ENCODE results near the gene TBC1D12.

TBC1D12 gene

GRCh38 chr10:94407668-94408067 is 5.3 kb downstream of the TBC1D12 start:
- no peak for DNase-seq (ENCODE audit: low spot score)

GRCh38 chr10:94409021-94409657 is 6.8 kb downstream of the TBC1D12 start:
- no peak for DNase-seq (ENCODE audit: low spot score)

- DNase-seq (ENCODE audit: low spot score), result no peak
These were observed 9.0 kb downstream of the TBC1D12 start for GRCh38 chr10:94411304-94411703.

GRCh38 chr10:94412449-94412848 is 10.1 kb downstream of the TBC1D12 start:
- DNase-seq (ENCODE audit: low spot score), result no peak

GRCh38 chr10:94413361-94413760 is 11.0 kb downstream of the TBC1D12 start:
- no peak for DNase-seq (ENCODE audit: low spot score)

GRCh38 chr10:94416896-94417295 is 14.6 kb downstream of the TBC1D12 start:
- no peak for DNase-seq (ENCODE audit: low spot score)

- DNase-seq (ENCODE audit: low spot score), result no peak
These were observed 15.0 kb downstream of the TBC1D12 start for GRCh38 chr10:94417321-94417720.

GRCh38 chr10:94420516-94420915 is 18.2 kb downstream of the TBC1D12 start:
- DNase-seq (ENCODE audit: low spot score), result no peak

GRCh38 chr10:94420998-94421528 is 18.7 kb downstream of the TBC1D12 start:
- no peak for DNase-seq (ENCODE audit: low spot score)

GRCh38 chr10:94423627-94424026 is 21.3 kb downstream of the TBC1D12 start:
- DNase-seq (ENCODE audit: low spot score), result no peak

GRCh38 chr10:94424714-94425337 is 22.5 kb downstream of the TBC1D12 start:
- DNase-seq (ENCODE audit: low spot score), result no peak

GRCh38 chr10:94425942-94426341 is 23.6 kb downstream of the TBC1D12 start:
- no peak for DNase-seq (ENCODE audit: low spot score)

GRCh38 chr10:94427166-94427565 is 24.8 kb downstream of the TBC1D12 start:
- no peak for DNase-seq (ENCODE audit: low spot score)

GRCh38 chr10:94428766-94429707 is 26.7 kb downstream of the TBC1D12 start:
- no peak for DNase-seq (ENCODE audit: low spot score)

- DNase-seq (ENCODE audit: low spot score), result no peak
These were observed 28.4 kb downstream of the TBC1D12 start for GRCh38 chr10:94430701-94431100.

GRCh38 chr10:94432443-94432842 is 30.1 kb downstream of the TBC1D12 start:
- no peak for DNase-seq (ENCODE audit: low spot score)

- DNase-seq (ENCODE audit: low spot score), result no peak
These were observed 37.0 kb downstream of the TBC1D12 start for GRCh38 chr10:94439275-94439861.

GRCh38 chr10:94440096-94440495 is 37.8 kb downstream of the TBC1D12 start:
- DNase-seq (ENCODE audit: low spot score), result no peak

GRCh38 chr10:94443047-94443446 is 40.7 kb downstream of the TBC1D12 start:
- no peak for DNase-seq (ENCODE audit: low spot score)

GRCh38 chr10:94443549-94443948 is 41.2 kb downstream of the TBC1D12 start:
- no peak for DNase-seq (ENCODE audit: low spot score)

GRCh38 chr10:94450782-94451181 is 48.4 kb downstream of the TBC1D12 start:
- no peak for DNase-seq (ENCODE audit: low spot score)

- no peak for DNase-seq (ENCODE audit: low spot score)
These were observed 49.7 kb downstream of the TBC1D12 start for GRCh38 chr10:94451883-94452519.

Data from HuH-7.5 (cell line).